Measurements from ENCODE around the gene FCSK.

GRCh38 chr16:70483426-70483825 is 29.0 kb downstream of the FCSK start:
- TF ChIP-seq EZH2phosphoT487 (IDR thresholded peaks at IDR 0.05; ENCODE audit: insufficient read depth, low read depth) (no peak), EZH2 (IDR thresholded peaks at IDR 0.05; ENCODE audit: insufficient read depth, poor library complexity, severe bottlenecking) (no peak)
